ENCODE data around the gene RAPGEF2.

Gene RAPGEF2

DNA sequence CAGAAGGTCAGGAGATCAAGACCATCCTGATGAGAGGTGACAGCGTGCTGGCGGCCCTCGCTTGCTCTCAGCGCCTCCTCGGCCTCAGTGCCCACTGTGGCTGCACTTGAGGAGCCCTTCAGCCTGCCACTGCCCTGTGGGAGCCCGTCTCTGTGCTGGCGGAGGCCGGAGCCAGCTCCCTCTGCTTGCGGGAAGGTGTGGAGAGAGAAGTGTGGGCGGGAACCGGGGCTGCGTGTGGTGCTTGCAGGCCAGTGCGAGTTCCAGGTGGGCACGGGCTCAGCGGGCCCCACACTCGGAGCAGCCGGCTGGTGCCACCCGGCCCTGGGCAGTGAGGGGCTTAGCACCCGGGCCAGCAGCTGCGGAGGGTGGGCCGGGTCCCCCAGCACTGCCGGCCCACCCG is 286.9 kb downstream of the RAPGEF2 start:
- in situ Hi-C loops (cut with HindIII; ENCODE audit: low sequenced_read_pairs), result no loop called here

DNA sequence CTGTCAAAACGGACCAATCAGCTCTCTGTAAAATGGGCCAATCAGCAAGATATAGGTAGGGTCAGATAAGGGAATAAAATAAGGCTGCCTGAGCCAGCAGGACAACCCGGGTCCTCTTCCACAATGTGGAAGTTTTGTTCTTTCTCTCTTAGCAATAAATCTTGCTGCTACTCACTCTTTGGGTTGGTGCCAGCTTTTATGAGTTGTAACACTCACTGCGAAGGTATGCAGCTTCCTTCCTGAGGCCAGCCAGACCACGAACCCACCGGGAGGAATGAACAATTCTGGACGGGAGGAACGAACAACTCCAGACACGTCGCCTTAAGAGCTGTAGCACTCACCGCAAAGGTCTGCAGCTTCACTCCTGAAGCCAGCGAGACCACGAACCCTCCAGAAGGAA is 287.8 kb downstream of the RAPGEF2 start:
- in situ Hi-C loops (cut with HindIII; ENCODE audit: low sequenced_read_pairs), result no loop called here

DNA sequence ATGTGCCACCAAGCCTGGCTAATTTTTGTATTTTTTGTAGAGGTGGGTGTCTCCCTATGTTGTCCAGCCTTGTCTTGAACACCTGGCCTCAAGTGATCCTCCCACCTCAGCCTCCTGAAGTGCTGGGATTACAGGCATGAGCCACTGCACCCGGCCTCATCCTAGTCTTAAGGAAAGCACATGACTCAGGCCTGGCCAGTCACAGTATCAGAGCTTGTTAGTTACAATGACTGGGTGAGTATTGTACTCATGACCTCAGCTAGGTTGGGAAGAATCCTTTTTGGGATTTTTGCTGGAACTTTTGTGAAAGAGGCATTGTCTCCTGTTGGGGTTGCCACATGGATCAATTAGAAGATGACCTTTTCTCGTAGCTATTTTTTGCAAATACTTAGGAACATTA is 292.8 kb downstream of the RAPGEF2 start:
- in situ Hi-C loops (cut with HindIII; ENCODE audit: low sequenced_read_pairs), result no loop called here

DNA sequence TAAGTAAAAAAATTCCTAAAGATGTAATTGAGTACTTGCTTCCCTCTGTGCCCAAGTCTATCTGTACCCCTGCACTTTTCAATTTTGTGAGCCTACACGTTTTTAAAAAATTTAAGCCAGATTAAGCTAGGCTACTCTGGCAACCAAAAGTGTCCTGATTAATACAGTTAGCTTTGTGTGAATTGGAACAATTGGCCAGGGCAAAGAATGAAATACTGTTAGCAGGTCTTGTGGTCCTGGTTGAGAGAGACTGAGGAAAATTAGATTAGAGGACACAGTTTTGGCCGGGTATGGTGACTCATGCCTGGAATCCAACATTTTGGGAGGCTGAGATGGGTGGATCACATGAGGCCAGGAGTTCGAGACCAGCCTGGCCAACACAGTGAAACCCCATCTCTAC is 293.3 kb downstream of the RAPGEF2 start:
- in situ Hi-C loops (cut with HindIII; ENCODE audit: low sequenced_read_pairs), result no loop called here

- in situ Hi-C loops (cut with HindIII; ENCODE audit: low sequenced_read_pairs), result no loop called here
Observed at GRCh38 chr4:159398236-159398638, 295.4 kb downstream of the RAPGEF2 start.

GRCh38 chr4:159400558-159401225 is 297.8 kb downstream of the RAPGEF2 start:
- in situ Hi-C loops (cut with HindIII; ENCODE audit: low sequenced_read_pairs), result no loop called here

DNA sequence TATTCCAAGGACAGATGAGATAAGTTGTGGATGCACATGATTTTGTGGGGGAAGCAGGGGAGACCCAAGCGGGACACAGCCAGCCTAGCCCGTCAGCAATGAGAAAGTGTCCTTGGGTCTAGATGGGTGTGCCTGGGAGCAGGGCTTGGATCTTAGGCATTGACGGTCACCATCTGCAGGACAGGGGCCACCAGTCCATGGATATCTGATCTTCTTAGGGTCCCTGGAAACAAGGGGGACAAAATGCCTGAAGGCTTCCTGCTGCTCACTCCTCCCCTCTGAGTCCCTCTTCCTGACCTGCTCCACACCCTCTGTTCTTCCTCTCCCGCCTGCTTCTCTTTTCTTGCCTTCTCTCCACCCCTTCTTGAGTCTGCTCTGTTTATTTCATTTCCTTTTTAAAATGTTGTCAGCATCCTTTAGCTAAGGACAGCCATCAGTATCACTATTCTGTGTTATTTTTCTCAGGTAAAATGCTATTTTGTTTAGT is 298.4 kb downstream of the RAPGEF2 start:
- in situ Hi-C loops (cut with HindIII; ENCODE audit: low sequenced_read_pairs), result no loop called here

DNA sequence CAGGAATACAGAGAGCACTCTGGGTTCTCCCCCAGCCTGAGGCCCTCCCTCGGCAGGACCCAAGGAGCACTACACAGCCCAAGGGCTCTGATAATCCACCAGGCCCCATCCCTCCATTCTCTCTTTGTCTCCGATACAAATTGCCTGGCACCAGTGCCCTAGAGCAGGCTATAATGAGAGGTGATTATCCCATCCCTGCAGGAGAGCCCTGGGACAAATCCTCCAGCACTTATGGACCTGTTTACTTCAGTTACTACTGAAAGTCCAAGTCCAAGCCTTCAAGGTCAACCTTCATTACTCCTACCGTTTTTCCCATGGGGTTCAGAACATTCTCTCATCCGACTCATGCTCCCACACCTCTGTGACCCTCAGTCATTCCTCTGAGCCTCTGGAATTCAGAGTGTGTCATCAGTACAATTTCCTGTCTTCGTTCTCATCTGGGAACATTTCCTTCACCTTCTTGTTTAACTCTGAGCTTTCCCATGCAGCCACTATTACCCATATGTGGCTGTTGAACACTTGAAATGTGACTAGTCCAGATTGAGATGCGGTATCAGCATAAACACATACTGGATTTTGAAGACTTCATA is 299.0 kb downstream of the RAPGEF2 start:
- in situ Hi-C loops (cut with HindIII; ENCODE audit: low sequenced_read_pairs), result no loop called here
